GM12878 (cell line): ENCODE results near the gene TANC1. TPM values are rescaled to one million over a fixed set of nuclear protein-coding genes. Genes with fewer than 3 reads are reported as not detected.

Experiments
- ATAC-seq: fragments of 200-7000 bp; cut with Tn5 transposase; 3 replicates; pipeline ENCODE4 v1.9.1; 2020; ENCODE audit warnings: mild to moderate bottlenecking, moderate library complexity
- BruUV-seq: library from RNA; stranded (reverse); fragments of 400-500 nt; replicated peaks from 2 replicates; lab custom pipeline; 2021; lab: Mats Ljungman, UMichigan
- CTCF ChIA-PET: fragments of 300-600 bp; sonication (Branson Sonifier 250); formaldehyde crosslinking; extraction: SDS; loops from one replicate; lab custom pipeline; 2021; ENCODE audit warnings: inconsistent platforms; lab: Yijun Ruan, JAX
- POLR2A ChIA-PET: fragments of 350-600 bp; formaldehyde crosslinking; extraction: SDS; loops from one replicate; lab custom pipeline; 2021; ENCODE audit warnings: inconsistent platforms; lab: Charles Lee
- RAD21 ChIA-PET: fragments of 300-600 bp; sonication (Branson Sonifier 250); formaldehyde crosslinking; loops from one replicate; lab custom pipeline; 2023; ENCODE audit warnings: antibody characterized with exemption; ENCODE audit not compliant: unreplicated experiment; lab: Charles Lee
- SMC1A ChIA-PET: fragments of 300-600 bp; sonication (Branson Sonifier 250); formaldehyde crosslinking; loops from one replicate; lab custom pipeline; 2023; ENCODE audit not compliant: unreplicated experiment, uncharacterized antibody; lab: Charles Lee
- DNase-seq: peaks from one replicate; pipeline ENCODE4 v3.0.0-alpha.2; 2011; ENCODE audit warnings: low read depth, low spot score
- FAIRE-seq: peaks from 3 replicates; lab custom pipeline; 2011; peaks lifted over from hg19 to GRCh38; lab: Jason Lieb, UNC
- H2AFZ ChIP-seq: 2 replicates; pipeline ENCODE4 v1.6.0; 2011; ENCODE audit warnings: low read depth, low read length, control low read depth; ENCODE audit not compliant: control insufficient read depth
- H3K27ac ChIP-seq: 2 replicates; pipeline ENCODE4 v1.5.1; 2011; ENCODE audit warnings: control low read depth; ENCODE audit not compliant: control insufficient read depth, insufficient read depth
- H3K27me3 ChIP-seq, 2 experiments: replicated peaks in 1 of 2; 2 replicates each; pipeline versions ENCODE4 v1.6.0 to v1.6.1; 2011; ENCODE audit warnings: low read length in 1 of 2; ENCODE audit not compliant: control insufficient read depth in 2 of 2, insufficient read depth in 2 of 2
- H3K36me3 ChIP-seq, 2 experiments: 2 replicates each; pipeline ENCODE4 v1.5.1; 2011; ENCODE audit warnings: low read length in 1 of 2; ENCODE audit not compliant: control insufficient read depth in 2 of 2, insufficient read depth in 2 of 2
- H3K4me1 ChIP-seq: 2 replicates; pipeline ENCODE4 v1.6.1; 2011; ENCODE audit warnings: mild to moderate bottlenecking, low read length, moderate library complexity, mixed read lengths; ENCODE audit not compliant: control insufficient read depth, insufficient read depth
- H3K4me2 ChIP-seq: 2 replicates; pipeline ENCODE4 v1.6.0; 2011; ENCODE audit warnings: control low read depth; ENCODE audit not compliant: control insufficient read depth, insufficient read depth
- H3K4me3 ChIP-seq: fragments of 200-600 bp; sonication (generic); 2 replicates; pipeline ENCODE4 v1.5.1; 2016
- H3K79me2 ChIP-seq: 2 replicates; pipeline ENCODE4 v1.6.0; 2011; ENCODE audit warnings: low read length; ENCODE audit not compliant: control insufficient read depth, insufficient read depth
- H3K9ac ChIP-seq: 2 replicates; pipeline ENCODE4 v1.8.0; 2011; ENCODE audit warnings: low read length, control low read depth, mixed read lengths; ENCODE audit not compliant: control insufficient read depth, insufficient read depth
- H3K9me3 ChIP-seq: replicated peaks from 3 replicates; pipeline ENCODE4 v1.5.1; 2011; ENCODE audit warnings: mild to moderate bottlenecking, low read length; ENCODE audit not compliant: control insufficient read depth, insufficient read depth
- H4K20me1 ChIP-seq: 2 replicates; pipeline ENCODE4 v1.6.0; 2011; ENCODE audit not compliant: control insufficient read depth, insufficient read depth
- CBX5 ChIP-seq: sonication (generic); IDR thresholded peaks from 2 replicates; pipeline ENCODE4 v1.6.1; 2016; ENCODE audit warnings: low read depth, moderate library complexity, mild to moderate bottlenecking, inconsistent platforms
- JUND ChIP-seq: IDR thresholded peaks from 2 replicates; pipeline ENCODE4 v1.6.1; 2012; ENCODE audit warnings: low read depth, mild to moderate bottlenecking, low read length, improper control_type of control experiment, moderate library complexity
- NR2F1 ChIP-seq: fragments of 450-650 bp; conservative IDR thresholded peaks from 2 replicates; pipeline ENCODE4 v1.6.1; 2017; ENCODE audit warnings: mild to moderate bottlenecking
- RCOR1 ChIP-seq: conservative IDR thresholded peaks from 2 replicates; pipeline ENCODE4 v1.6.1; 2012; ENCODE audit warnings: low read depth, low read length, improper control_type of control experiment
- SMAD5 ChIP-seq: IDR thresholded peaks from 2 replicates; pipeline ENCODE4 v1.6.1; 2016; ENCODE audit warnings: antibody characterized with exemption, low read depth
- SPI1 ChIP-seq: IDR thresholded peaks from 2 replicates; pipeline ENCODE4 v1.6.1; 2011; ENCODE audit warnings: low read depth, mild to moderate bottlenecking, low read length, moderate library complexity, borderline replicate concordance; ENCODE audit not compliant: insufficient read depth
- WGBS: methylation state at CpG from one replicate; pipeline ENCODE4 v1.1.6; 2016; ENCODE audit warnings: low lambda C conversion rate; ENCODE audit not compliant: insufficient replicate concordance, insufficient coverage; ENCODE audit errors: missing lambda C conversion rate; 5-methylcytosine and 5-hydroxymethylcytosine counted together
- in situ Hi-C: fragments of 300-500 bp; cut with MboI; formaldehyde crosslinking; loops from 9 replicates; pipeline ENCODE4 v1.14.3; 2018; ENCODE audit warnings: mixed read lengths
- intact Hi-C: fragments of 100-400 bp; cut with micrococcal nuclease; formaldehyde crosslinking; loops from one replicate; pipeline ENCODE4 v1.14.2; 2022; ENCODE audit not compliant: unreplicated experiment
- polyA plus RNA-seq, 11 experiments: library from polyadenylated mRNA; depleted of rRNA in 4 of 11; unstranded in 6 of 11; stranded (reverse) in 5 of 11; fragments of >200 nt; fragmentation: Nextera tagmentation in 4 of 11; fragmentation: Illumina TruSeq in 1 of 11; extraction: Ambion mirVana in 4 of 11; extraction: Trizol in 1 of 11; gene quantifications; 1 replicate in 1 of 11; 2 replicates in 10 of 11; pipeline versions ENCODE4 v1.2.1 to v1.2.3, GENCODE V29; 2011 to 2016; ENCODE audit warnings: inconsistent platforms in 2 of 11, missing spikeins in 2 of 11, low read depth in 1 of 11
- total RNA-seq, 4 experiments: library from RNA; depleted of rRNA in 3 of 4; stranded (reverse); fragments of >200 nt in 3 of 4; fragmentation: Illumina TruSeq in 1 of 4; extraction: Trizol in 1 of 4; gene quantifications; 2 replicates each; pipeline versions ENCODE4 v1.2.1 to v1.2.3, GENCODE V29; 2013 to 2021
- TF ChIP-seq, protein P1 (sequence below): fragments of 450-650 bp; IDR thresholded peaks from 2 replicates; pipeline ENCODE4 v1.6.1; 2018; ENCODE audit warnings: borderline replicate concordance, mild to moderate bottlenecking; ENCODE audit not compliant: partially characterized antibody
- TF ChIP-seq, protein P2 (sequence below): fragments of 450-650 bp; IDR thresholded peaks from 2 replicates; pipeline ENCODE4 v1.6.1; 2017; ENCODE audit warnings: antibody characterized with exemption, mild to moderate bottlenecking, moderate library complexity

The TANC1 gene
- total and polyA plus RNA-seq, 10 of the 15 experiments (the other 5 are each of a cell fraction or from before 2014, with no cell fraction given): 0.05 to 5.0 (median 0.34) TPM

DNA sequence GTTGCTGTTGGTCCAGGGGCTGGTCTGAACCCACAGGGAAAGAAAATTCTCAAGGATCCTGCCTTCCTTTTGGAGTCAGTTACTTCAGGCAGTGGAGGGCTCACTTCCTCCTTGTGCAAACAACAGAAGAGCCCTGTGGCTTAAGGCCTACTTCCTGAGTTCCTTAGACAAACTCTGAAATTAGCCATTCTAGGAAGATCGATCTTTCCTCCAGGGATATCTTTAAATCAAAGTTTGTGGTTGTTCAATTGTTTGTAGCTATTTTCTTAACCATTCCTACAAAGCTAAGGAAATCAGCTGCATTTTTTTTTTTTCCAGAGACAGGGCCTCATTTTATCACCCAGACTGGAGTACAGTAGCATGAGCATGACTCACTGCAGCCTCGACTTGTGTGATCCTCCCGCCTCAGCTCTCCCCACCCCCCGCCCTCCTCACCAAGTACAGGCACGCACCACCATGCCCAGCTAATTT lies 156.0 kb downstream of the TANC1 start:
- Histone ChIP-seq H3K27ac (no peak overlapping the region), H2AFZ (peak overlapping the region; percentile 51), H3K79me2 (no peaks in the 10 kb centered on the region), H3K4me2 (no peak overlapping the region), H3K9ac (no peak overlapping the region), H3K9me3 (no peaks in the 10 kb centered on the region), H4K20me1 (no peaks in the 10 kb centered on the region)
- SMC1A ChIA-PET: interaction anchor here (0.6 to 0.9 kb wide), 4 partner anchors 13 to 815 kb away, joined by 3 read pairs; no protein-coding TSS in a partner anchor
- no peak for DNase-seq
- CTCF ChIA-PET: interaction anchor here (1.1 to 1.4 kb wide), 4 partner anchors 8 to 222 kb away, joined by 3 to 8 read pairs (median 4); no protein-coding TSS in a partner anchor
- in situ Hi-C loops (loop anchor here (5.0 kb wide), 1 partner anchor 227 kb away; no protein-coding TSS in a partner anchor), intact Hi-C loops (no loop called here)
- POLR2A ChIA-PET: interaction anchor here (0.6 to 0.7 kb wide), 2 partner anchors 839 to 1524 kb away, joined by 3 to 4 read pairs; no protein-coding TSS in a partner anchor
- no peak for FAIRE-seq
- peak; percentile 39; the same call in 2 of the 3 replicates for ATAC-seq
- TF ChIP-seq SPI1: peak; percentile 62; the same call in 1 of the 2 replicates
- no peak for TF ChIP-seq CBX5
- TF ChIP-seq RCOR1: no peak
- TF ChIP-seq, all 136 proteins: peak for 1
- Histone ChIP-seq H3K4me3 (no peak overlapping the region), H3K36me3 (no peaks in the 10 kb centered on the region), H3K4me1 (peaks cover 4% of the 10 kb centered on the region; the same call in 1 of the 2 replicates), H3K27me3 (no peaks in the 10 kb centered on the region)
- BruUV-seq: no TSS peak
- 40% methylated on average over 5 of the region's 5 CpGs for WGBS
- RAD21 ChIA-PET: interaction anchor here (1.5 kb wide), 1 partner anchor 224 kb away, joined by 3 read pairs; no protein-coding TSS in a partner anchor

DNA sequence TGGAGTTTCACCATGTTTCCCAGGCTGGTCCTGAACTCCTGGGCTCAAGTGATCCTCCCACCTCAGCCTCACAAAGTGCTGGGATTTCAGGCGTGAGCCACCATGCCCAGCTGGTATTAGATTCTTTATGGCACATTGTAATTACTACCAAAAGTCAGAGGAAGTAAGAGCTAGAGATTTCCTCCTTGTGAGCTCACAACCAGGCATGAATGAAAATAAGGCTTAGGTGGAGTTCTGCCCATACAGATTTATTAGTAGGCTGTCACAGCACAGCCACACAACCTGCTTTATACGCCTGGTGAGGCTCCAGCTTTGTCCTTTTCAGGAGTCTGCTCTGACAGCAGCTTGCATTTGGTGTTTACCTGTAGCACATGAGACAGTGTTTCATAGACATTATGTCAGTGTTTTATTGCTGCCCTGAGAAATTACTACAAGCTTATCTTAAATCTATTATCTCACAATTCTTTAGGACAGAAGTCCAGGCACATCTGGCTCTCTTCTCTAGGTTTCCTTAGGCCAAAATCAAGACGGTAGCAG lies 156.6 kb downstream of the TANC1 start:
- no peak for DNase-seq
- no peaks in the 10 kb centered on the region for H3K79me2 ChIP-seq
- no peaks in the 10 kb centered on the region for H3K9me3 ChIP-seq
- in situ Hi-C loops (loop anchor here (5.0 kb wide), 1 partner anchor 228 kb away; no protein-coding TSS in a partner anchor), intact Hi-C loops (no loop called here)
- WGBS: 94% methylated on average over 3 of the region's 3 CpGs
- ChIA-PET POLR2A (no interaction called here), SMC1A (interaction anchor here (0.7 kb wide), 1 partner anchor 29 kb away, joined by 3 read pairs; no protein-coding TSS in a partner anchor), CTCF (interaction anchor here (1.1 to 1.4 kb wide), 3 partner anchors 8 to 222 kb away, joined by 3 to 8 read pairs (median 5); no protein-coding TSS in a partner anchor), RAD21 (interaction anchor here (1.5 kb wide), 1 partner anchor 224 kb away, joined by 3 read pairs; no protein-coding TSS in a partner anchor)
- H3K4me3 ChIP-seq: no peak overlapping the region
- no peak for FAIRE-seq
- H3K4me1 ChIP-seq: peaks cover 4% of the 10 kb centered on the region; the same call in 1 of the 2 replicates
- H3K4me2 ChIP-seq: no peak overlapping the region
- H3K27me3 ChIP-seq: no peaks in the 10 kb centered on the region
- H3K27ac ChIP-seq: no peak overlapping the region
- H4K20me1 ChIP-seq: no peaks in the 10 kb centered on the region
- ATAC-seq: no peak
- no TSS peak for BruUV-seq
- no peak overlapping the region for H2AFZ ChIP-seq
- H3K9ac ChIP-seq: no peak overlapping the region
- no peaks in the 10 kb centered on the region for H3K36me3 ChIP-seq
- TF ChIP-seq, protein P1, sequence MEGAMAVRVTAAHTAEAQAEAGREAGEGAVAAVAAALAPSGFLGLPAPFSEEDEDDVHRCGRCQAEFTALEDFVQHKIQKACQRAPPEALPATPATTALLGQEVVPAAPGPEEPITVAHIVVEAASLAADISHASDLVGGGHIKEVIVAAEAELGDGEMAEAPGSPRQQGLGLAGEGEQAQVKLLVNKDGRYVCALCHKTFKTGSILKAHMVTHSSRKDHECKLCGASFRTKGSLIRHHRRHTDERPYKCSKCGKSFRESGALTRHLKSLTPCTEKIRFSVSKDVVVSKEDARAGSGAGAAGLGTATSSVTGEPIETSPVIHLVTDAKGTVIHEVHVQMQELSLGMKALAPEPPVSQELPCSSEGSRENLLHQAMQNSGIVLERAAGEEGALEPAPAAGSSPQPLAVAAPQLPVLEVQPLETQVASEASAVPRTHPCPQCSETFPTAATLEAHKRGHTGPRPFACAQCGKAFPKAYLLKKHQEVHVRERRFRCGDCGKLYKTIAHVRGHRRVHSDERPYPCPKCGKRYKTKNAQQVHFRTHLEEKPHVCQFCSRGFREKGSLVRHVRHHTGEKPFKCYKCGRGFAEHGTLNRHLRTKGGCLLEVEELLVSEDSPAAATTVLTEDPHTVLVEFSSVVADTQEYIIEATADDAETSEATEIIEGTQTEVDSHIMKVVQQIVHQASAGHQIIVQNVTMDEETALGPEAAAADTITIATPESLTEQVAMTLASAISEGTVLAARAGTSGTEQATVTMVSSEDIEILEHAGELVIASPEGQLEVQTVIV: no peak
- TF ChIP-seq NR2F1: no peak
- no peak for TF ChIP-seq SMAD5
- no peak for TF ChIP-seq JUND
- TF ChIP-seq, protein P2, sequence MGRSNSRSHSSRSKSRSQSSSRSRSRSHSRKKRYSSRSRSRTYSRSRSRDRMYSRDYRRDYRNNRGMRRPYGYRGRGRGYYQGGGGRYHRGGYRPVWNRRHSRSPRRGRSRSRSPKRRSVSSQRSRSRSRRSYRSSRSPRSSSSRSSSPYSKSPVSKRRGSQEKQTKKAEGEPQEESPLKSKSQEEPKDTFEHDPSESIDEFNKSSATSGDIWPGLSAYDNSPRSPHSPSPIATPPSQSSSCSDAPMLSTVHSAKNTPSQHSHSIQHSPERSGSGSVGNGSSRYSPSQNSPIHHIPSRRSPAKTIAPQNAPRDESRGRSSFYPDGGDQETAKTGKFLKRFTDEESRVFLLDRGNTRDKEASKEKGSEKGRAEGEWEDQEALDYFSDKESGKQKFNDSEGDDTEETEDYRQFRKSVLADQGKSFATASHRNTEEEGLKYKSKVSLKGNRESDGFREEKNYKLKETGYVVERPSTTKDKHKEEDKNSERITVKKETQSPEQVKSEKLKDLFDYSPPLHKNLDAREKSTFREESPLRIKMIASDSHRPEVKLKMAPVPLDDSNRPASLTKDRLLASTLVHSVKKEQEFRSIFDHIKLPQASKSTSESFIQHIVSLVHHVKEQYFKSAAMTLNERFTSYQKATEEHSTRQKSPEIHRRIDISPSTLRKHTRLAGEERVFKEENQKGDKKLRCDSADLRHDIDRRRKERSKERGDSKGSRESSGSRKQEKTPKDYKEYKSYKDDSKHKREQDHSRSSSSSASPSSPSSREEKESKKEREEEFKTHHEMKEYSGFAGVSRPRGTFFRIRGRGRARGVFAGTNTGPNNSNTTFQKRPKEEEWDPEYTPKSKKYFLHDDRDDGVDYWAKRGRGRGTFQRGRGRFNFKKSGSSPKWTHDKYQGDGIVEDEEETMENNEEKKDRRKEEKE: no peak
